Endodermal cell (in vitro differentiated cells): ENCODE results near the gene PAQR3. TPM values are rescaled to one million over a fixed set of nuclear protein-coding genes. Genes with fewer than 3 reads are reported as not detected.

Experiments used
- DNase-seq: peaks from one replicate; pipeline ENCODE4 v3.0.0-alpha.2; 2017
- H3K27ac ChIP-seq: 2 replicates; pipeline ENCODE4 v1.5.1; 2013; ENCODE audit warnings: mild to moderate bottlenecking, low read depth, low read length, moderate library complexity
- H3K27me3 ChIP-seq: 2 replicates; pipeline ENCODE4 v1.6.1; 2013; ENCODE audit warnings: mild to moderate bottlenecking, low read length, moderate library complexity; ENCODE audit not compliant: insufficient read depth, control insufficient read depth, poor library complexity, severe bottlenecking
- H3K36me3 ChIP-seq: 2 replicates; pipeline ENCODE4 v1.7.0; 2013; ENCODE audit warnings: mild to moderate bottlenecking, low read length, moderate library complexity; ENCODE audit not compliant: control insufficient read depth, insufficient read depth
- H3K4me1 ChIP-seq: one replicate; pipeline ENCODE4 v1.7.0; 2013; ENCODE audit warnings: low read length; ENCODE audit not compliant: control insufficient read depth, insufficient read depth
- H3K4me3 ChIP-seq: 2 replicates; pipeline ENCODE4 v1.5.1; 2013; ENCODE audit warnings: mild to moderate bottlenecking, low read length, moderate library complexity
- H3K9ac ChIP-seq: 2 replicates; pipeline ENCODE4 v1.6.1; 2013; ENCODE audit warnings: mild to moderate bottlenecking, low read length, moderate library complexity; ENCODE audit not compliant: poor library complexity, severe bottlenecking; ENCODE audit errors: extremely low read depth
- H3K9me3 ChIP-seq: 2 replicates; pipeline ENCODE4 v1.6.1; 2013; ENCODE audit warnings: mild to moderate bottlenecking, low read length, moderate library complexity; ENCODE audit not compliant: control insufficient read depth
- H3K27ac Mint-ChIP-seq: 2 replicates; pipeline ENCODE4 v1.8.0; 2020; ENCODE audit warnings: mixed read lengths
- H3K27me3 Mint-ChIP-seq: 2 replicates; pipeline ENCODE4 v1.8.0; 2021; ENCODE audit warnings: mild to moderate bottlenecking, mixed read lengths; ENCODE audit not compliant: insufficient read depth
- H3K36me3 Mint-ChIP-seq: 2 replicates; pipeline ENCODE4 v1.8.0; 2020; ENCODE audit warnings: low read depth, mixed read lengths
- H3K4me1 Mint-ChIP-seq: 2 replicates; pipeline ENCODE4 v1.8.0; 2020; ENCODE audit warnings: mixed read lengths
- H3K4me3 Mint-ChIP-seq: 2 replicates; pipeline ENCODE4 v1.8.0; 2020; ENCODE audit warnings: mild to moderate bottlenecking, moderate library complexity, mixed read lengths
- H3K9me3 Mint-ChIP-seq: 2 replicates; pipeline ENCODE4 v1.8.0; 2020; ENCODE audit warnings: mild to moderate bottlenecking, mixed read lengths
- WGBS, 2 experiments: methylation state at CpG; one replicate each; pipeline versions ENCODE4 v1.1.5 to v1.1.7; 2013; ENCODE audit warnings: missing lambda C conversion rate in 2 of 2, mixed read lengths in 1 of 2; ENCODE audit not compliant: insufficient coverage in 1 of 2, insufficient read length in 1 of 2; 5-methylcytosine and 5-hydroxymethylcytosine counted together
- total RNA-seq, 2 donors: library from RNA; stranded (reverse); fragmentation: NEBNext Ultra II Directional in 1 of 2; extraction: Animal tissue kit (Norgen Biotek cat#: 25700) in 1 of 2; gene quantifications; 2 replicates in 1 of 2; 3 replicates in 1 of 2; pipeline ENCODE4 v1.2.1, GENCODE V29; 2021
- TF ChIP-seq, protein P1 (sequence below): fragments of 200-600 bp; sonication (generic); conservative IDR thresholded peaks from 2 replicates; pipeline ENCODE4 v1.5.0; 2021; ENCODE audit warnings: antibody characterized with exemption, mild to moderate bottlenecking

Gene PAQR3
- total RNA-seq, 2 donors from 2014 or later = 31.2 to 37.3 TPM

DNA sequence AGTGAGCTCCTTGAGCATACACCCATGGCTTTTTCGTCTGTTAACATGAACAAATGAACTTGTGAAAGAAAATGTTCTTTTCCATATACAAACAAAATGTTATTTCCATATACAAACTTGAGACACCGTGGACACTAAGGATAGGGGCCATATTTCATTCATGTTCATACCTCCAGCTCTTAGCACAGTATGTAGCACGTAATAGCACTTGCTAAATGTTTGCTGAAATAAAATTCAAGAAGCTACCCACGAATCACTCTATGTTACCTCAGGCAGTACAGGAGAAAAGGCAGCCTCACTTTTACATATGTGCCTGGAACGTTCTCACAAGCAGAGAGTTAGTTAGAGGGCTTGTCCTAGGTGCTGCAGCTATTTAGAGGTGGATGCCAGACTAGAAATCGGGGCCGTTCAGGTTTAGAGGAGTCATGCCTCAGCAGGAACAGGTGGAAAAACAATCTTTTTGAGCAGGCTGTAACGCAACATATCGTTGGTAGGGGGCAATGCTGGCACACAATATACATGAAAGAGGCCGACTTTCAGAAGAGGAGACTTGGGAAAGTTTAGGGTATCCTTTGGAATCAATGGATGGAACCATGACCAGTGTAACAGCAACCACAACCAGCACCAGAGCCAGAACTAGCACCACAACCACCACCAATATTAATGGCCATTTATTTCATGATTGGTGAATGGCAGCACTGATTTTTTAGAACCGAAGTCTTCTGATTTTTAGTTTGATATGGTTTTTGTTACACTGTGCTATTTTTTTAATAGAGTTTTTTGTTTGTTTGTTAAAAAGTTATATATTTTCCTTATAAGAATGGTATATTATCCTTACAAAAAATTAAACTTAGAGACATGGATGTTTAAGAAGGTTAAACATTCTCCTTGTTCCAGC, 14.8 kb upstream of the PAQR3 start:
- H3K4me1 Mint-ChIP-seq = no peaks in the 10 kb centered on the region

DNA sequence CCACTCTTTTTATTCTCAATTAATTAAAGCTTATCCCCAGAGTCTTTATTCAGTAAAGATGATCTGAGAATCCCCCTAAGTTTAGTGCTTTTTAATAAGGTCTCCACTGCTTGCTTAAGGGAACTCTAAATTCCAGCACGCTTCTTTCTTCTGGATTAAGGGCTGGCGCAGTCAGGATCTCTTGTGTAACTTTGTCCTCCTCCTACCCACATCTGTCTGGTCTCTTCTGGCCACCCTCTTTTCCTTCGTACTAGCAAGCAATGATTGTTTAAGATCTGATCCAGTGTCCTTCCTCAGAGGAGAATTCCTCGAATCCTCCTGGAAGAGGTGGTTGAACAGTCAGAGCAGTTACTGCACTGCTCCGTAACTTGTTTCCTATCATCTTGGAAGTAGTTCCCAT, 14.0 kb upstream of the PAQR3 start:
- no peaks in the 10 kb centered on the region for H3K4me1 Mint-ChIP-seq
- peaks cover 6% of the 10 kb centered on the region for H3K27me3 Mint-ChIP-seq
- Histone ChIP-seq H3K9ac (no peak overlapping the region), H3K9me3 (no peaks in the 10 kb centered on the region), H3K27ac (no peak overlapping the region), H3K27me3 (peaks cover 22% of the 10 kb centered on the region), H3K4me3 (no peak overlapping the region), H3K36me3 (no peaks in the 10 kb centered on the region), H3K4me1 (no peaks in the 10 kb centered on the region)
- WGBS, 2 experiments = 87 to 93% methylated on average over 4 to 5 of the region's 5 CpGs
- H3K9me3 Mint-ChIP-seq = no peaks in the 10 kb centered on the region
- H3K4me3 Mint-ChIP-seq = no peak overlapping the region
- TF ChIP-seq, protein P1, sequence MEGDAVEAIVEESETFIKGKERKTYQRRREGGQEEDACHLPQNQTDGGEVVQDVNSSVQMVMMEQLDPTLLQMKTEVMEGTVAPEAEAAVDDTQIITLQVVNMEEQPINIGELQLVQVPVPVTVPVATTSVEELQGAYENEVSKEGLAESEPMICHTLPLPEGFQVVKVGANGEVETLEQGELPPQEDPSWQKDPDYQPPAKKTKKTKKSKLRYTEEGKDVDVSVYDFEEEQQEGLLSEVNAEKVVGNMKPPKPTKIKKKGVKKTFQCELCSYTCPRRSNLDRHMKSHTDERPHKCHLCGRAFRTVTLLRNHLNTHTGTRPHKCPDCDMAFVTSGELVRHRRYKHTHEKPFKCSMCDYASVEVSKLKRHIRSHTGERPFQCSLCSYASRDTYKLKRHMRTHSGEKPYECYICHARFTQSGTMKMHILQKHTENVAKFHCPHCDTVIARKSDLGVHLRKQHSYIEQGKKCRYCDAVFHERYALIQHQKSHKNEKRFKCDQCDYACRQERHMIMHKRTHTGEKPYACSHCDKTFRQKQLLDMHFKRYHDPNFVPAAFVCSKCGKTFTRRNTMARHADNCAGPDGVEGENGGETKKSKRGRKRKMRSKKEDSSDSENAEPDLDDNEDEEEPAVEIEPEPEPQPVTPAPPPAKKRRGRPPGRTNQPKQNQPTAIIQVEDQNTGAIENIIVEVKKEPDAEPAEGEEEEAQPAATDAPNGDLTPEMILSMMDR = no peak
- H3K36me3 Mint-ChIP-seq = no peaks in the 10 kb centered on the region
- DNase-seq = no peak
- no peak overlapping the region for H3K27ac Mint-ChIP-seq

More for the DNA sequence above, 14.8 kb upstream of the PAQR3 start:
- H3K9ac ChIP-seq = no peak overlapping the region
- H3K36me3 ChIP-seq = no peaks in the 10 kb centered on the region
- H3K27ac ChIP-seq = no peak overlapping the region
- TF ChIP-seq, protein P1 = peak; percentile 78
- peaks cover 6% of the 10 kb centered on the region for H3K27me3 Mint-ChIP-seq
- no peak overlapping the region for H3K27ac Mint-ChIP-seq
- DNase-seq = peak; percentile 73
- no peak overlapping the region for H3K4me3 Mint-ChIP-seq
- WGBS, 2 experiments = 44 to 51% methylated on average over 8 to 11 of the region's 11 CpGs
- H3K9me3 Mint-ChIP-seq = no peaks in the 10 kb centered on the region
- H3K9me3 ChIP-seq = no peaks in the 10 kb centered on the region
- H3K4me3 ChIP-seq = no peak overlapping the region
- H3K36me3 Mint-ChIP-seq = no peaks in the 10 kb centered on the region
- no peaks in the 10 kb centered on the region for H3K4me1 ChIP-seq
- peaks cover 22% of the 10 kb centered on the region for H3K27me3 ChIP-seq

DNA sequence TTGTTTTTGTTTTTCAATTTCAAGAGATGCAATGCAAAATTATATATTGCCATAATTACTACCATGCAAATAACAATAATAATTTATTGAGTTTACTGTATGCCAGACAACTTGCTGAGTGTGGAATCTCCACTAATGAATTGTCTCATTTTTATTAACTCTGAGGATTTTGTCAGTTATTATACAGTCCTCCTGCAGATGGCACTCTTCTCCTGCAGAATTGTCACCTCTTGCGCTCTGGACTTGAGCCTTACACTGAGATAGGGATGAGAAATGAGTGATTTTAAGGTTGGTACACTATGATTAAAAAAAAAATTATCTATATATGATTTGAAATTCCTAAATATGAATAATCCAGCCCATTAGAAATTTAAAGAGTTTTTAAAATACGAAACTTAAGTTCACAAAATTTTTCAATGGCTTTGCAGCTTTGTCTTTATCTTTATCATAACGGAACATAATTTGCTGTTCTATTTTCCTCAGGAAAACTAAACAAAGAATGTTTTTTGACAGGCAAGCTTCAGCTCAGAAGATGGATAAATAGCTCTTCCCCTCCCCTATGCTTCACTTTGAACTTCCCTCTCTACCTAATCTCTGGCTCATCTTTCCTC, 12.7 kb upstream of the PAQR3 start:
- no peak for DNase-seq
- H3K27me3 Mint-ChIP-seq = peaks cover 14% of the 10 kb centered on the region
- Histone ChIP-seq H3K27ac (no peak overlapping the region), H3K4me1 (no peaks in the 10 kb centered on the region), H3K9me3 (no peaks in the 10 kb centered on the region), H3K9ac (no peak overlapping the region), H3K4me3 (no peak overlapping the region), H3K27me3 (peaks cover 22% of the 10 kb centered on the region), H3K36me3 (no peaks in the 10 kb centered on the region)
- H3K27ac Mint-ChIP-seq = no peak overlapping the region
- TF ChIP-seq, protein P1 = peak; percentile 92
- no peaks in the 10 kb centered on the region for H3K9me3 Mint-ChIP-seq
- WGBS, 2 experiments = 71 to 93% methylated on average over 2 of the region's 3 CpGs
- no peaks in the 10 kb centered on the region for H3K36me3 Mint-ChIP-seq
- no peak overlapping the region for H3K4me3 Mint-ChIP-seq
- H3K4me1 Mint-ChIP-seq = no peaks in the 10 kb centered on the region
